OCI-LY3 (cell line): Measurements from ENCODE around the gene SYT2.

ENCODE experiments used
- H2AFZ ChIP-seq: fragments of 200-600, 300-600 bp; shearing (Covaris generic); 2 replicates; pipeline ENCODE4 v1.6.0; 2014; ENCODE audit warnings: antibody characterized with exemption, low read depth, low read length
- H3K27ac ChIP-seq: fragments of 200-600, 300-600 bp; sonication (generic); 2 replicates; pipeline ENCODE4 v1.5.1; 2014; ENCODE audit warnings: mild to moderate bottlenecking, low read length, moderate library complexity, mixed read lengths
- H3K27me3 ChIP-seq: fragments of 200-600, 300-600 bp; sonication (generic); 2 replicates; pipeline ENCODE4 v1.6.1; 2014; ENCODE audit warnings: low read depth, low read length, mixed read lengths
- H3K36me3 ChIP-seq: fragments of 200-600, 300-600 bp; sonication (generic); replicated peaks from 2 replicates; pipeline ENCODE3; 2014; ENCODE audit warnings: low read depth, low read length, mixed read lengths
- H3K4me1 ChIP-seq: fragments of 300-600, 200-600 bp; sonication (generic); 2 replicates; pipeline ENCODE4 v1.6.1; 2014; ENCODE audit warnings: low read length, mixed read lengths
- H3K4me2 ChIP-seq: fragments of 200-600, 300-600 bp; sonication (generic); 2 replicates; pipeline ENCODE4 v1.6.1; 2014; ENCODE audit warnings: low read length, mixed read lengths
- H3K4me3 ChIP-seq: fragments of 300-600, 200-600 bp; sonication (generic); 2 replicates; pipeline ENCODE4 v1.5.1; 2014; ENCODE audit warnings: antibody characterized with exemption, mild to moderate bottlenecking, low read length, moderate library complexity
- H3K79me2 ChIP-seq: fragments of 300-600, 200-600 bp; shearing (Covaris generic); 2 replicates; pipeline ENCODE4 v1.6.1; 2014; ENCODE audit warnings: mild to moderate bottlenecking, low read length, mixed read lengths
- H3K9ac ChIP-seq: fragments of 300-600, 200-600 bp; shearing (Covaris generic); 2 replicates; pipeline ENCODE4 v1.6.0; 2014; ENCODE audit warnings: mild to moderate bottlenecking, low read length, moderate library complexity
- H3K9me3 ChIP-seq: fragments of 200-600, 300-600 bp; shearing (Covaris generic); 2 replicates; pipeline ENCODE4 v1.6.1; 2014; ENCODE audit warnings: low read length, mixed read lengths; ENCODE audit not compliant: insufficient read depth
- H4K20me1 ChIP-seq: fragments of 200-600, 300-600 bp; sonication (generic); 2 replicates; pipeline ENCODE4 v1.6.1; 2016; ENCODE audit warnings: low read length, mixed read lengths; ENCODE audit not compliant: insufficient read depth
- CTCF ChIP-seq: fragments of 200-600, 300-600 bp; sonication (generic); IDR thresholded peaks from 2 replicates; pipeline ENCODE4 v1.5.1; 2014; ENCODE audit warnings: antibody characterized with exemption, low read length, low read depth
- EZH2phosphoT487 ChIP-seq: fragments of 200-600 bp; shearing (Covaris generic); IDR thresholded peaks from 2 replicates; pipeline ENCODE4 v1.6.1; 2018; ENCODE audit warnings: antibody characterized with exemption, mixed run types, low read depth

Gene SYT2

GRCh38 chr1:202591515-202591914 lies 118.7 kb downstream of the SYT2 start:
- Histone ChIP-seq H2AFZ (no peak overlapping the region), H3K36me3 (no peaks in the 10 kb centered on the region), H3K4me3 (no peak overlapping the region), H3K27me3 (peaks cover 17% of the 10 kb centered on the region), H3K4me2 (no peak overlapping the region), H4K20me1 (no peaks in the 10 kb centered on the region), H3K27ac (no peak overlapping the region), H3K9me3 (no peaks in the 10 kb centered on the region), H3K9ac (no peak overlapping the region), H3K4me1 (peaks cover 7% of the 10 kb centered on the region), H3K79me2 (no peaks in the 10 kb centered on the region)
- TF ChIP-seq CTCF, result no peak
- TF ChIP-seq EZH2phosphoT487, result no peak

- Histone ChIP-seq H3K36me3 (no peaks in the 10 kb centered on the region), H3K9ac (no peak overlapping the region), H3K4me2 (no peak overlapping the region), H3K4me3 (no peak overlapping the region), H3K79me2 (no peaks in the 10 kb centered on the region), H3K9me3 (no peaks in the 10 kb centered on the region), H2AFZ (no peak overlapping the region), H3K4me1 (peaks cover 8% of the 10 kb centered on the region), H4K20me1 (no peaks in the 10 kb centered on the region), H3K27me3 (peaks cover 17% of the 10 kb centered on the region), H3K27ac (no peak overlapping the region)
- TF ChIP-seq EZH2phosphoT487, result no peak
- no peak for TF ChIP-seq CTCF
These were observed 119.3 kb downstream of the SYT2 start for GRCh38 chr1:202590975-202591411.

GRCh38 chr1:202590126-202590525 lies 120.1 kb downstream of the SYT2 start:
- no peaks in the 10 kb centered on the region for H3K79me2 ChIP-seq
- peaks cover 8% of the 10 kb centered on the region for H3K27me3 ChIP-seq
- H3K27ac ChIP-seq, result no peak overlapping the region
- no peaks in the 10 kb centered on the region for H3K9me3 ChIP-seq
- no peak overlapping the region for H3K9ac ChIP-seq
- H4K20me1 ChIP-seq, result no peaks in the 10 kb centered on the region
- no peak overlapping the region for H2AFZ ChIP-seq
- peaks cover 10% of the 10 kb centered on the region for H3K4me1 ChIP-seq
- H3K36me3 ChIP-seq, result no peaks in the 10 kb centered on the region
- no peak overlapping the region for H3K4me3 ChIP-seq
- TF ChIP-seq CTCF (no peak), EZH2phosphoT487 (no peak)
- no peak overlapping the region for H3K4me2 ChIP-seq

- H3K9ac ChIP-seq, result no peak overlapping the region
- no peaks in the 10 kb centered on the region for H4K20me1 ChIP-seq
- H3K4me1 ChIP-seq, result peaks cover 10% of the 10 kb centered on the region
- H3K4me2 ChIP-seq, result no peak overlapping the region
- no peak overlapping the region for H2AFZ ChIP-seq
- H3K27ac ChIP-seq, result no peak overlapping the region
- no peaks in the 10 kb centered on the region for H3K9me3 ChIP-seq
- no peaks in the 10 kb centered on the region for H3K36me3 ChIP-seq
- H3K79me2 ChIP-seq, result no peaks in the 10 kb centered on the region
- peaks cover 4% of the 10 kb centered on the region; the same call in 1 of the 2 replicates for H3K27me3 ChIP-seq
- no peak for TF ChIP-seq CTCF
- no peak for TF ChIP-seq EZH2phosphoT487
- H3K4me3 ChIP-seq, result no peak overlapping the region
These were observed 120.9 kb downstream of the SYT2 start for GRCh38 chr1:202589190-202589930.
